GM12872 (cell line): ENCODE measurements around the gene SRGN.

Source experiments
- TF ChIP-seq, protein P1 (sequence below): IDR thresholded peaks from 3 replicates; pipeline ENCODE4 v1.5.1; 2011; ENCODE audit warnings: low read depth, mild to moderate bottlenecking, low read length, moderate library complexity; ENCODE audit not compliant: insufficient read depth

The SRGN gene

GRCh38 chr10:69073026-69073425, 14.9 kb upstream of the SRGN start:
- TF ChIP-seq, protein P1, sequence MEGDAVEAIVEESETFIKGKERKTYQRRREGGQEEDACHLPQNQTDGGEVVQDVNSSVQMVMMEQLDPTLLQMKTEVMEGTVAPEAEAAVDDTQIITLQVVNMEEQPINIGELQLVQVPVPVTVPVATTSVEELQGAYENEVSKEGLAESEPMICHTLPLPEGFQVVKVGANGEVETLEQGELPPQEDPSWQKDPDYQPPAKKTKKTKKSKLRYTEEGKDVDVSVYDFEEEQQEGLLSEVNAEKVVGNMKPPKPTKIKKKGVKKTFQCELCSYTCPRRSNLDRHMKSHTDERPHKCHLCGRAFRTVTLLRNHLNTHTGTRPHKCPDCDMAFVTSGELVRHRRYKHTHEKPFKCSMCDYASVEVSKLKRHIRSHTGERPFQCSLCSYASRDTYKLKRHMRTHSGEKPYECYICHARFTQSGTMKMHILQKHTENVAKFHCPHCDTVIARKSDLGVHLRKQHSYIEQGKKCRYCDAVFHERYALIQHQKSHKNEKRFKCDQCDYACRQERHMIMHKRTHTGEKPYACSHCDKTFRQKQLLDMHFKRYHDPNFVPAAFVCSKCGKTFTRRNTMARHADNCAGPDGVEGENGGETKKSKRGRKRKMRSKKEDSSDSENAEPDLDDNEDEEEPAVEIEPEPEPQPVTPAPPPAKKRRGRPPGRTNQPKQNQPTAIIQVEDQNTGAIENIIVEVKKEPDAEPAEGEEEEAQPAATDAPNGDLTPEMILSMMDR: no peak

GRCh38 chr10:69073736-69074364, 14.1 kb upstream of the SRGN start:
- TF ChIP-seq, protein P1: no peak

- TF ChIP-seq, protein P1: no peak
Measured at GRCh38 chr10:69074532-69074931, 13.4 kb upstream of the SRGN start.

DNA sequence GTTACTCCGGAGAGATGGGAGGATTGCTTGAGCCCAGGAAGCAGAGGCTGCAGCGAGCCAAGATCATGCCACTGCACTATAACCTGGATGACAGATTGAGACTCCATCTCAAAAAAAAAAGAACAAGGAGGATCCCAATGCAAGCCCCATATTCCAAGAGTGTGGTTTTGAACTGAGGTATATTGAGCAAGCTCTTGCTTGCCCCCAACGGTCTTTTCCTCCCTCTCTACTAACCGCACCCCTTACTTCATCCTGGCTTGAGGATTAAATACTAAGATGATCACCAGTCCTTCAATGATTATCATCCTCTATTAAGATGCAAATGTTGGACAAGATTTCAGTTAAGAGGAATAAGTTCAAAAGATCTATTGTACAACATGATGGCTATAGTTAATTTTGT, 12.5 kb upstream of the SRGN start:
- TF ChIP-seq, protein P1: no peak

- TF ChIP-seq, protein P1: no peak
Measured at GRCh38 chr10:69078311-69078710, 9.6 kb upstream of the SRGN start.

- TF ChIP-seq, protein P1: no peak
Measured at GRCh38 chr10:69080226-69080625, 7.7 kb upstream of the SRGN start.

GRCh38 chr10:69086001-69086509, 1.8 kb upstream of the SRGN start:
- TF ChIP-seq, protein P1: no peak

DNA sequence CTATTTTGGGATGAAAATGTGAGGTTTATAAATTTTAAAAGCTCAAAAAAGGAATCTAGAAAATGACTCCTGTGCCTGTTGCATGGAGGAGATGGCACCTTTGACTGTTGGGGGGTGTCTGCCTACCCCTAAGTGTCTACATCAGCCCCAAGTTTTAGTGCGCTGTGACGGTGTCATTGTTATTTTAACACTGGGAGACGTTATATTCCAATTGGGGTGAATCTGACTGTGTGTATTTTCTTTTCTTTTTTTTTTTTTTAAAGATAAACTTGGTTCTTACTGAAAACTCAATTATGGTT, 517 bp downstream of the SRGN start:
- TF ChIP-seq, protein P1: no peak
